Cardiac septum (tissue), 1 donor: Measurements from ENCODE around the gene BRDT. TPM values are rescaled to one million over a fixed set of nuclear protein-coding genes. Genes with fewer than 3 reads are reported as not detected.
"Not testable (repeated sequence)": the region's sequence is repeated elsewhere in the genome, so short reads cannot be mapped to it uniquely, and the experiment has no call there.

ENCODE experiments used
- DNase-seq: peaks from one replicate; pipeline ENCODE4 v3.0.0-alpha.2; 2020; ENCODE audit warnings: low spot score
- intact Hi-C: fragments of 100-400 bp; cut with DNase I; formaldehyde crosslinking; loops from one replicate; pipeline ENCODE4 v1.14.0; 2022
- total RNA-seq: library from RNA; stranded (reverse); fragmentation: NEBNext Ultra II Directional; extraction: Animal tissue kit (Norgen Biotek cat#: 25700); gene quantifications from one replicate; pipeline ENCODE4 v1.2.1, GENCODE V29; 2021
- donor health status: DM: no; HTN: no; CAD: no.

BRDT gene
- total RNA-seq, 1 donor from 2014 or later, result not detected

DNA sequence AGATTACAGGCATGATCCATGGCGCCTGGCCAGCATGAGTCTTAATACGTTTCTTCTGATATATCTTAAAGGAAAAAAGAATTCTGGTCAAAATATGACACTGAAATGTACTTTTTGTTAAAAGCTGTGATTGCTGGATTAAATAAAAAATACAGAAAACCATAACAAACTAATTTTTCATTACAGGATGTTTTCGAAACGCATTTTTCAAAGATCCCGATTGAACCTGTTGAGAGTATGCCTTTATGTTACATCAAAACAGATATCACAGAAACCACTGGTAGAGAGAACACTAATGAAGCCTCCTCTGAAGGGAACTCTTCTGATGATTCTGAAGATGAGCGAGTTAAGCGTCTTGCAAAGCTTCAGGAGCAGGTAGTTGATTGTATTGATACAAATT lies 30.2 kb downstream of the BRDT start:
- intact Hi-C loops, result no loop called here
- no peak for DNase-seq

DNA sequence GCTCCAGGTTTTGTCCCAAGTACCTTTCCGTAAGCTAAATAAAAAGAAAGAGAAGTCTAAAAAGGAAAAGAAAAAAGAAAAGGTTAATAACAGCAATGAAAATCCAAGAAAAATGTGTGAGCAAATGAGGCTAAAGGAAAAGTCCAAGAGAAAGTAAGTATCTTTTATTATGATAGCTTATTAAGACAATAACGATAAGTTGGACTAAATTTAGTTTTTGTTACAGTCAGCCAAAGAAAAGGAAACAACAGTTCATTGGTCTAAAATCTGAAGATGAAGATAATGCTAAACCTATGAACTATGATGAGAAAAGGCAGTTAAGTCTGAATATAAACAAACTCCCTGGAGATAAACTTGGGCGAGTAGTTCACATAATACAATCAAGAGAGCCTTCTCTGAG lies 31.5 kb downstream of the BRDT start:
- no peak for DNase-seq
- intact Hi-C loops, result no loop called here

DNA sequence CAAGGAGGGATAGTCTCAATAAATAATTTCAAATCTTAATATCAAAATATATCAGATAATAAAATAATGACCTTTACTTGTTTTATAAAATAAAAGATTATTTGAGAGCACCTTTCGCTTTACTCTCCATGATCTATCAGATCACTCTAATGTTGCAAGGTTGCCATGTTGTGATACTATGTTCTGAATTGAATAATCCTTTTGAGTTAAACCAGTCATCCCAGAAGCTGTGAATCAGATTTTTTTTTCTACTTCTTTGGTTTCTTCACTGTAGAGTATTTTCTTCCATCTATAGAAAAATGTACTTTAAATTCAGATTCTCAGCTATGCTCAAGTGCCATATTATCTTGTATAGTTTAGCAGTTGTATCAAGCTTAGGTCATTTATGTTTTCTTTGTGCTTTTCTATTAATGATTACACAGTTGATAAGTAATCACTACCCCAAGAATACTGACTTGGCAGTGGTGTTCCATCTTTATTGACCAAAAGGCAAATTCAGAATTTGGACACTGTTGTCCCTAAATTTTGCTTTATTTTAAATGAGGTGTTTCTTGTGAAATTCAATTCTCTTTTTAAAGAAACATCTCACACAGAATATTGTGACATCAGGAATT lies 32.9 kb downstream of the BRDT start:
- no peak for DNase-seq
- intact Hi-C loops, result no loop called here

DNA sequence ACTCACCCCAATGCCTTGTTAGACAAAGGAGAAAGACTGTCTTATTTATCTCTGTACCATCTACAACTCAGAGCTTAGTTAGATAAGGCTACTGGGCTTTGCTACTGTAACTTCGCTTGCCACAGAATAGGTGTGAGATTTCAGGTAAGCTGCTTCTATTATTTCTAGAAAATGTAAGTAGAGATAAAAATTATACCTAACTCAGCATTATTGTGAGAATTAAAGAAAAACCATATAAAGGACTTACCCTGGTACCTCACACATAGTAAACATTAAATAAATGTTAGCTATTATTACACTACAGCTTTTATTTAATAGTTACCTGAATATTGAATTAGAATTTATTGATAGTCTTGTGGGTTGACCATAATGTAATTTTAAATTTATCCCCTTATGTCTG lies 44.1 kb downstream of the BRDT start:
- intact Hi-C loops, result no loop called here
- no peak for DNase-seq

DNA sequence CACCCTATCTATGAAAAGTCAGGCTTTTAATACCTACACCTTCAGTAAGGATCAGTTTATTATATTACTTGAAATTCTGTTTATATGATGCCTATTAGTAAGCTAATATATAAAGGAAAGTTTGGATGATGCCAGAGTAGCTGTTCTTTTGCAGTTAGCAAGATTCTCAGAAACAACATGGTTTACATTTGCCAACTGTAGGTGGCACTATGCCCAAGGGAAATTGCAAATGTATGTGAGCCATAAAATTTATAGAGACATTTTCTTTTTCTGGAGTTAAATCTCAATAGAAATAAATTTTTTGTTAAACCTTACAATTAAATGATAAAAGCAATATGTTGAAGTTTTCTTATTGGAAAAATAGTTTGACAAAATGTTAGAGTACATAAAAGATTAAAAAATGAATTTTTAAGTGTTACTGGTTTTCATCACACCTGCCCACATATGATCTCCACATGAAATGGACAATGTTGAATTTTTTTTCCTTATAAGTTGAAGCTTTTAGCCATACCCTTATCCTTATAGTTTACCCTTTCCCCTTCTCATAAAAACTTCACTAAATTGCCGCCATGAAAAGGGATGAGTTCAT lies 48.5 kb downstream of the BRDT start:
- no peak for DNase-seq
- intact Hi-C loops, result loop anchor here (2.0 kb wide), 1 partner anchor 293 kb away; no protein-coding TSS in a partner anchor

DNA sequence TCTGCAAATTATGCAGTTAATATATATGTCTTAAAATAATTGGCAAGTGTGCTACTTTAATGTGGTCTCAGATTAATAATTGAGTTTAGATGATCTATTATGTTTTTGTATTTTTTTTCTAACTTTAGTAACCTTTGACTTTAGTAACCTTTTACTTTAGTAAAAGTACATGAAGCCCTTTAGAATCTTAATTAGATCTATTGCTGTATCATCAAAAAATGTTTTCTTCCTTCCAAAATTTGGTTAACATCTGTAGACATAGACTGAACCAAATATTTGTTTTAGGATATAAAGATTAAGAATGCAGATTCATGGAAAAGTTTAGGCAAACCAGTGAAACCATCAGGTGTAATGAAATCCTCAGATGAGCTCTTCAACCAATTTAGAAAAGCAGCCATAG lies 54.9 kb downstream of the BRDT start:
- intact Hi-C loops, result no loop called here
- no peak for DNase-seq

DNA sequence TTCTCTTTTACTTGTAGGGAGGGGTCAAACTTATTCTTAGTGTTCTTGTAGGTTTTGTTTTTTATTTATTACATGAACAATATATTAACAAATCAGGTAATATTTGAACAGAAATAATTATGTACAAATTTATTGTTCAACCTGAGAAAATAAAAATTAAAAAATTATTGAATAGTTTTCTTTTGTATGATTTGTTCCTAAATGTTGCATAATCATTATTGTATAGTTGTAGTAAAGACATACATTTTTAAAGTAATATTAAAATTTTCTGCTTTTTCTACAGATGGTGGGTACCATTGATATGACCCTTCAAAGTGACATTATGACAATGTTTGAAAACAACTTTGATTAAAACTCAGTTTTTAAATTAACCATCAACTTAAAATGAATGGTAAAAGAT lies 64.7 kb downstream of the BRDT start:
- no peak for DNase-seq
- intact Hi-C loops, result no loop called here

DNA sequence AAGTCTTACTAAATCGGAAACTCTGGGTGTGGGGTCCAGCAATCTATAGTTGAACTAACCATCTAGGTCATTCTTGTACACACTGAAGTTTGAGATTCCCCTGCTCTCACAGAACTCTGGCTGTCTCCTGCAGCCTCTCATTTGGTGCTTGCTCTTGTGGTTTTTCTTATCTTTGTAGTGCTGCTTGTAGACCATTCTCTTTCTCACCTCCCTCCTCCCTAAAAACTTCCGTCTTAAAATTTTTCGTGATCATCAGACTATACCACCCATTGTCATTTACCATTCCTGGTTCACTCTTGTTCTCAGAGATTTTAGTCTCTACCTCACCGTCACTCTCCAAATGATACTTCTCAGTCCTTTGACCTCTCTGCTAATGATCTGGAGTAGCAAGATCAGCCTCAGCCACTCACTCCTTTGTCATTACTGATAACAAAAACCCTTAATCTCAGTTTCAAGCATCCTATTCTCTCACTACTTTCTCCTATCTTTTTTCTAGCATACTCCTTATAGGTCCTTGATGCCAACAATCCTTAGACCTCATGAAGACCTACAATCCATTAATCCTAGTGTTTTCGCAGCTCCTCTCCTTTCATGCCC lies 67.6 kb downstream of the BRDT start:
- DNase-seq, result no peak
- intact Hi-C loops, result no loop called here

DNA sequence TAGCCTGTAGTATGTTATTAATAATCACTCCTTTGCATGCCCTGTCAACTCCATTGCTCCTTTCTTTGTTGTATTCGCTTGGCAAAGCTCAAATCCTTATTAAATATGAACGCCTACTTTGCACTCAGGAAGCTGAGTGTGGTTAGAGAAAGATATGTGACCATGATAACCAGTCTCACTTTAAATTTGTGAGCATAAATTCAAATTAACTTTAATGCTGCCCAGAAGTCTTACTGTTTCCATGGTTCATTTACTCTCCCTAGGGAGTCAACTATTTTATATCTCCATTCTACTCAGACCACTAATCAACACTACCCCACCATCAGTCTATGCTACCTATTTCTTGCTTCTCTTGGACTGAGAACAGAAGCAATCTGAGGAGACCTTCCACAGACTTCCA lies 68.5 kb downstream of the BRDT start:
- DNase-seq, result no peak
- intact Hi-C loops, result no loop called here

DNA sequence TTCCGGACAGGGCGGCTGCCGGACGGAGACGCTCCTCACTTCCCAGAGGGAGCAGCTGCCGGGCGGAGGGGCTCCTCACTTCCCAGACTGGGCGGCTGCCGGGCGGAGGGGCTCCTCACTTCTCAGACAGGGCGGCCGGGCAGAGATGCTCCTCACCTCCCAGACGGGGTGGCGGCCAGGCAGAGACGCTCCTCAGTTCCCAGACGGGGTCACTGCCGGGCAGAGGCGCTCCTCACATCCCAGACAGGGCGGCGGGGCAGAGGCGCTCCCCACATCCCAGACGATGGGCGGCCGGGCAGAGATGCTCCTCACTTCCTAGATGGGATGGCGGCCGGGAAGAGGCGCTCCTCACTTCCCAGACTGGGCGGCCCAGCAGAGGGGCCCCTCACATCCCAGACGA lies 76.8 kb downstream of the BRDT start:
- DNase-seq, intact Hi-C loops: not testable (repeated sequence)

DNA sequence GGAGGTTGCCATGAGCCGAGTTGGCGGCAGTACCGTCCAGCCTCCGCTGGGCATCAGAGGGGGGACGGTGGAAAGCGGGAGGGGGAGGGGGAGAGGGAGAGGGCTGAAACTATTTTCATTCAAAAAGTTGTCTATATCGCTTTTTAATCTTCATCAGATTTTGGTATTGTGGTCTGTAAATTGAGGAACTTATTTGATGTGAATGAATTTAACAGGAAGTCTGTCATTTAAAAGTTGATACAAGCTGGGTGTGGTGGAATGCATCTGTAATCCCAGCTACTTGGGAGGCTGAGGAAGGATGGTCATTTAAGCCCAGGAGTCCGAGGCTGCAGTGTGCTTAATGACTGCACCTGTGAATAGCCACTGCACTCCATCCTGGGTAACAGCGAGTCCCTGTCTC lies 77.6 kb downstream of the BRDT start:
- intact Hi-C loops, result no loop called here
- DNase-seq, result no peak

DNA sequence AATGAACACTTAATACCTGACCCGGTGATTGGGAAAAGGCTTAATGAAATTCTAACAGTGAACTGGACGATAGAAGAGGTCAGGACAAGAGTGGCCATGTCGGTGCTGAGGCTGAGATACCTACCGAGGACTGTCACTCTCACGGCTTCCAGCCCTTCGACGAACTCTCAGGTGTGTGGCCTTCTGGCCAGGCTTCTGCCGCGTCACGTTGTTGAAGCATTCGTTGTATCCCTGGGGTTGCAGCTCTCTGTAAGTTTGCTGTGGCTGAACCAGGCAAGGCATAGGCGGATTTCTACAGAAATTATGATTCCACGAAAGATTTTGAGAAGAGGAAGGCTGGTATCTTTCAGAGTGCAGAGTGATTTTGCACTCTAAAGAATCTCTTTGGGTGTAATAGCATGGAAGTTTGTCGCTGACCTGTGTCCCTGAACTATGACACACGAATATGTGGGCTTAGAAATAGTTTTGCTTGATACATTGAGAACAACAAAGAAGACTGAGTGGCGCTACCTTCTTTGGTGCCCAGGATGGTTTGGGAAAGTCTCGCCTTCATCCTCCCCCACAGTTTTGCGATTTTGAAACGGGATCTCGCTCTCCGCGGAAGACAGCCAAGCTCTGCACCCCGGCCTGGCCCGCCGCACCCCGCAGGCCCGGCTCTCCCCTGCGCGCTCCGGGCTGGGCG lies 80.2 kb downstream of the BRDT start:
- intact Hi-C loops, result no loop called here
- DNase-seq, result no peak

DNA sequence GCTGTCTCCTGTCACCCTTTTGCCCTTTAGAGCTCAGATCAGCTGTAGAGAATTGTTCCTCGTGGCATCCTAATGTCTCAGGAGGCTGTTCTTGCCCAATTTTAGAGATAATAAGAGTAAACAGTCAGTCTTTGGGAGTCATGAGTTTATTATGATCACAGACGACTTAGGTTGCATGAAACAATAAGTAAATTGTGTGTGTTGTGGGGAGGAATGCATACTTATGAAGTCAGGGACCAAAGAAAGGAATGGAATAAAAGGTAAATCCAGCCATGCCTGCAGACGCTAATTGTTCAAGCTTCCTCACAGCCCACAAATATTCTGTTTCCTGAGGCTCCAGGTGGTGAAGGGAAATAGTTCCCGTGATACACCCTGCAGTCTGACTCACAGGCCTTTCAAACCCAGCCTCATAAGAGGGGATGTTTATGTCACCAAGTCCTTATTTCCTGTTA lies 81.5 kb downstream of the BRDT start:
- no peak for DNase-seq
- intact Hi-C loops, result no loop called here

DNA sequence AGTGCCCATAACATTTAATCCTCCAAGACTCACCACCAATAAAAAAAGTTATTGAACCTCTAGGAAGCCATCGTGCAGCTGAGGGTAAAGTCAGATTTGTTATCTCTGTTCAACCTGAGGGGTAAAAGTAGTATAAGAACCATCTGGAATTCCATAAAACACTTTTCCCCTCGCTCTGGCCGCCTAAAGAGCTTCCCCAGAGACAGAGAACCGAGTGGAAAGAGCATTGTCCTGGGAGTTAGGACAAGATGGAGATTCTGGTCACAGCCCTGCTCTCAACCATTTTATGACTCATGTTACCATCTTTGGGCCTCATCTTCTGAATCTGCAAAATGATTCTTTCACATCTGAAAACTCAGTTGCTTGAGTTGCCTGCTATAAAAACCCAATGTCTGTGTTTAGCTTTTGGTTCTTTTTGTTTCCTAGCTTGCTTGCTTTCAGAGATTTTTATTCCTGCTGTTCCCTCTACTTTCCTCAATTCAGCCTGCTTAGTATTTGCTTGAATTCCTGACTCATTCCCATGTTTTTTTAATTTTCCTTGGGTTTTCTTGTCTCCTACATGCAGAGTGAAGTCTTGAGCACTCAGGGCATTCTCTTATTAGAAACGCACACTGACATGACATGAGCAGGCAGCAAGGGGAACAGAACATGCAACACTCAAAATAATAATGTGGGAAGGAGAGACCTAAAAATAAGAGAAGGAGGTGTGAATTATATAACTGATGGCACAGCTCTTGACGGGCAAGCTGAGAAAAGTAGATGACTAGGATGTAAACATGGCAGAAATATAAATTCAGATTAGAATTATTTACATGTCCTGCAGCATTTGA lies 82.3 kb downstream of the BRDT start:
- intact Hi-C loops, result no loop called here
- DNase-seq, result no peak

DNA sequence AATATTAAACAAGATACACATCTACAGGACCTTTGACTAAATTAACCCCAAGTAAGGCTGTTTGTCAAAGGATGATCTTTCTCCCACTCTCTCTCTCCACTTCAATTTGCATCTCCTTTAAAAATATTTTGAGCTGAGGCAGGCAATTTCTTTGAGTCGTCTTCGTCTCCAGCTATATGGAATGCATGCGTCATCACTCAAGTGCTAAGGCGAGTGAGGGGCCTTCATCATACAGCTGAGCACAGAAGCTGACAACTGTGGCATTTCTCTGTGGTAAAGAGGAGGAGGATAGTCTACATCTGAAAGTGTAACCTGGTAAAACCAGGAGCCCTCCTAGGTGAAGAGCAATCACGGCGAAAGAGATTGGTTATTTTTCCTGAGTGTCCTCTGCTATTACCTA lies 88.2 kb downstream of the BRDT start:
- DNase-seq, result no peak
- intact Hi-C loops, result no loop called here

DNA sequence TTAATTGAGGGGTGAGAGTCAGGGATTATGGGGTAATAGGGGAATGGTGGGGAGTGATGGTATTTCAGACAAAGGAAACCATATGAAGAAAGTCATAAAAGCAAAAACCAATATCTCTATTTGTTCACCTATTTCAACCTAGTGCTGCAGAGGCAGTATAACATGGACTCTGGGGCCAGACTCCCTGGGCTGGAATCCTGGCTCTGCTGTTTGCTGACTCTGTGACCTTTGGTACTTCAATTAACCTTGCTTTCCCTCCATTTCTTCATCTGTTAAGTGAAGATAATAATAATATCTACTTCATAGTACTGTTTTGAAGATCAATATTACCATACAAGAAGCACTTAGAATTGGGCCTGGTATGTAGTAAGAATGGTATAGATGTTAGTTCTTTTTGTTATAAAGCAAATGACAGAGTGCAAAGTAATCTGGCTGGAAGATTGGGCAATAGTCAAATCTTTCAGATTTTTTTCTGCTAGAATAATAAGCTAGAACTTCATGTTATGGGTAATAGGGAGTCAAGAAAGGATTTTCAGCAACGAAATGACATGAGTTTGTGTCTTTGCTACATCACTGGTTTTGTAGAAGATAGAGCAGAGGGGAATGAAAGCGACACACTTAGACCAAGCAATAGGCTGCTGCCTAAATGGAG lies 89.6 kb downstream of the BRDT start:
- intact Hi-C loops, result no loop called here
- no peak for DNase-seq

DNA sequence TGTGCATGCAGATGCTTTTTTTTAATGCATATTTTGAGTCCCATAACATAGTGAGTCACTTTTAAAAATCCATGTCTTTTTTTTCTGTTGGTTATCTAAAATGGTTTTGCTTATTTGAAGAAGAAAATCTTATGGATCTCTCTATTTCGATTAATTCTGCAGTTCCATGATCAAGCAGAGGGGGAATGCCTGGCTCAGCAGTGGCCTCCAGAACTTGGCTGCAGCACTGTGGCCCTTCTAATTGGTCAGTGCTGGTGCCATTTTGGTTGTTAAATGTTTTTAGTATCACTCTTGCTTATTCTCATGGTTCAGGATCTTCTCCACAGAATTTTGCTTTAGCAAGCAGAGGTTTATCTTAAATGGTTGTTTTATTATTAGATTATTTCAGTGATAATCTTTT lies 91.8 kb downstream of the BRDT start:
- DNase-seq, result no peak
- intact Hi-C loops, result no loop called here

DNA sequence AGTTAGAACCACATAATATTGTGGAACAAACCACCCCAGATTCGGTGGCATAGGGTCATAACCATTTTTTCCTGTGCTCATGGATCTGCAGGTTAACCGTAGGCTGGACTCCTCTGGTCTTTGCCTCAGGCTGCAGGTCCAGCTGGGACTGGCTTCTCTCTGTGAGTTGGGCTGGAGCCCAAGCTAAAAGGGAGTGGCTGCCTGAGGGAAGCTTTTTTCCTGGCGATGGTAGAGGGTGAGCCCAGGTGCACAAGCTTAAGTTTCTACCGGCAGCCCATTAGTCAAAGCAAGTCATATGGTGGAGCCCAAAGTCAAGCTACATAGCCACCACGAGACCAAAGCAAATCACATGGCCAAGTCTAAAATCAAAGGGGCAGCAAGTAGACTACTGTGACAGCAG lies 94.4 kb downstream of the BRDT start:
- DNase-seq, result no peak
- intact Hi-C loops, result no loop called here

DNA sequence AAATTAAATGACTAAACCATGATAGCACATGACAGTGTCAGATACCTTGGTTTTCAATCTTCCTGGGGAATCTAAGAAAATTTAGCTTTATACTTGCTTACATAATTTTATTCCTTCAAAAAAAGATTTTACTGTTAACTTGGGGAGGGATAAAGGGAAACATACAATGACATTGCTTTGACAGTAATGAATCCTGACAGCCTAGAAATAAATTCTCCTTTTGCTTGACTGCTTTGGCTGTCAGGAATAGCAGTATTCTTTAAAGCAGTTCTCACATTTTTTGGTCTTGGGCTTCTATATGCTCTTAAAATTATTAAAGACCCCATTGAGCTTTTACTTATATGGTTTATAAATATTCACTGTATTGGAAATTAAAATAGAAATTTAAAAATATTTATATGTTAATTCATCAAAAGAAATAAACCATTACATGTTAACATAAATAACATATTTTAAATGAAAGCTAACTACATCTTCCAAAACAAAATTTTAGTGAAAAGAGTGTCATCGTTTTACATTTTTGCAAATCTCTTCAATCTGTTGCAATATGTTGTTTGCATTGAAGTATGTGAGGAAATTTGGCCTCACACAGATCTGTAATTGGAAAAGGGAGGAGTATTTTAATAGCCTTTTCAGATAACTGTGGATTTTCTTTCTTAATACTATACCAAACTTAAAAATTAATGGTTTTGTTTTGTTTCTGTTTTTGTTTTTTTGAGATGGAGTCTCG lies 96.7 kb downstream of the BRDT start:
- intact Hi-C loops, result no loop called here
- DNase-seq, result no peak
